ENCODE results near the gene LRIG2. TPM values are rescaled to one million over a fixed set of nuclear protein-coding genes. Genes with fewer than 3 reads are reported as not detected.
A peak's percentile ranks its signal among the peaks of the same experiment; 100 is the strongest.

Gene LRIG2
- total and polyA plus RNA-seq, 9 of the 15 experiments (the other 6 are each of a cell fraction or from before 2014, with no cell fraction given): 1.8 to 28.1 (median 11.5) TPM

GRCh38 chr1:113136476-113136875 lies 63.5 kb downstream of the LRIG2 start (continued):
- TF ChIP-seq E2F6 (IDR thresholded peaks at IDR 0.05; ENCODE audit: borderline replicate concordance in 1 of 2, extremely low read depth in 1 of 2, insufficient read depth in 1 of 2, insufficient read length in 1 of 2, low read depth in 1 of 2, low read length in 1 of 2, poor library complexity in 1 of 2, severe bottlenecking in 1 of 2): no peak

- BruUV-seq (replicated peaks): no TSS peak
- H3K27me3 ChIP-seq (ENCODE audit: control insufficient read depth in 2 of 2, insufficient read depth in 2 of 2, low read length in 2 of 2): no peaks in the 10 kb centered on the region
- H3K4me1 ChIP-seq (replicated peaks in 1 of 2; ENCODE audit: control insufficient read depth in 2 of 2, insufficient read depth in 2 of 2, low read length in 2 of 2): peaks cover 8 to 33% of the 10 kb centered on the region in 2 experiments
- FAIRE-seq: no peak
- no peak overlapping the region for H3K4me3 ChIP-seq
- H3K4me2 ChIP-seq (ENCODE audit: insufficient read depth, low read length): peak overlapping the region; percentile 34; the same call in 1 of the 2 replicates
- H3K36me3 ChIP-seq (ENCODE audit: control insufficient read depth, insufficient read depth, low read length): no peaks in the 10 kb centered on the region
- no peaks in the 10 kb centered on the region for H3K9me3 ChIP-seq (replicated peaks; ENCODE audit: control insufficient read depth, insufficient read depth, low read depth, low read length)
- intact Hi-C loops (cut with micrococcal nuclease): no loop called here
- H2AFZ ChIP-seq (ENCODE audit: low read depth, low read length): peak overlapping the region; percentile 68
- no peaks in the 10 kb centered on the region for H4K20me1 ChIP-seq (replicated peaks; ENCODE audit: control insufficient read depth, insufficient read depth, low read length)
- in situ Hi-C loops (cut with MboI): no loop called here
- CTCF ChIA-PET (ENCODE audit: low intra/inter-chr PET ratio): no interaction called here
- peak in 2 of 4 experiments; percentile 38 to 39 for DNase-seq (ENCODE audit: extremely low read depth in 1 of 4, low spot score in 3 of 4)
- H3K27ac ChIP-seq (ENCODE audit: extremely low read depth, low read depth, low read length): peak overlapping the region; percentile 24; the same call in 1 of the 3 replicates
- no peak overlapping the region for H3K9ac ChIP-seq (ENCODE audit: insufficient read depth in 1 of 2, low read depth in 2 of 2, low read length in 2 of 2)
- no peaks in the 10 kb centered on the region for H3K79me2 ChIP-seq (ENCODE audit: control insufficient read depth, insufficient read depth, low read length)
- WGBS (ENCODE audit: insufficient coverage, low coverage, missing lambda C conversion rate): 2% methylated on average over 3 of the region's 3 CpGs
- ATAC-seq: no peak
- peaks cover 3% of the 10 kb centered on the region for H3K9me1 ChIP-seq (ENCODE audit: control insufficient read depth, insufficient read depth, low read length)
- POLR2A ChIA-PET: interaction anchor here (0.6 to 1.4 kb wide), 3 partner anchors 9 to 23 kb away, joined by 3 to 5 read pairs (median 4); no protein-coding TSS in a partner anchor
- TF ChIP-seq CXXC5 (CRISPR knock-in tag; IDR thresholded peaks at IDR 0.05): peak; percentile 34; the same call in 1 of the 2 replicates
- TF ChIP-seq THRB (CRISPR knock-in tag; conservative IDR thresholded peaks at IDR 0.05): no peak
- 0 out of 4 replicates have a peak, but pooled peaks of 1 of the 2 experiments have one; percentile 13 for TF ChIP-seq RCOR1 (IDR thresholded peaks at IDR 0.05; ENCODE audit: borderline replicate concordance in 1 of 2, low read depth in 2 of 2, low read length in 2 of 2)
- peak; percentile 12; the same call in 1 of the 2 replicates for TF ChIP-seq REST (IDR thresholded peaks at IDR 0.05; ENCODE audit: borderline replicate concordance)
- no peak for TF ChIP-seq REST (CRISPR knock-in tag; IDR thresholded peaks at IDR 0.05; ENCODE audit: low read depth)
- no peak for TF ChIP-seq EHMT2 (IDR thresholded peaks at IDR 0.05)
Observed at GRCh38 chr1:113137563-113137962, 64.6 kb downstream of the LRIG2 start.
